Measurements from ENCODE around the gene KCTD17. TPM values are rescaled to one million over a fixed set of nuclear protein-coding genes. Genes with fewer than 3 reads are reported as not detected.

Gene KCTD17
- total and polyA plus RNA-seq, 2 of the 13 experiments (the other 11 are each of a cell fraction or from before 2014, with no cell fraction given), result 5.3 to 11.7 TPM

DNA sequence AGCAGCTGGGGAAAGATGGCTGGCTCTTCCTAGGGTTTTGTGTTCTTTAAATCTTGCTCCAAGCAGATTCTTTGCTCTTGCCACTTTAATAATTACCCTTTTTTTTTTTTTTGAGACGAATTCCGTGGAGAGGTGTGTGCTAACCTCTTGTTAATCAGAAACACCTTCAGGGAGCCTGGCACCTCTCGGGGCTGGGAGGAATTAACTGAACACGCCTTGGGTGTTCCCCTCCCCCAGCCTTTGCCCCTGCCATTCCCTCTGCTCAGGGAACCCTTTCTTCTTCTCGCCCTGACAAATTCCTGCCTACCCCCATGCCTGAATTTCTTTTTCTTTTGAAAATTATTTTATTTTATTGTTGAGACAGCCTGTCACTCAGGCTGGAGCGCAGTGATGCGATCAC lies 40.5 kb downstream of the KCTD17 start (continued):
- TF ChIP-seq, protein P1, sequence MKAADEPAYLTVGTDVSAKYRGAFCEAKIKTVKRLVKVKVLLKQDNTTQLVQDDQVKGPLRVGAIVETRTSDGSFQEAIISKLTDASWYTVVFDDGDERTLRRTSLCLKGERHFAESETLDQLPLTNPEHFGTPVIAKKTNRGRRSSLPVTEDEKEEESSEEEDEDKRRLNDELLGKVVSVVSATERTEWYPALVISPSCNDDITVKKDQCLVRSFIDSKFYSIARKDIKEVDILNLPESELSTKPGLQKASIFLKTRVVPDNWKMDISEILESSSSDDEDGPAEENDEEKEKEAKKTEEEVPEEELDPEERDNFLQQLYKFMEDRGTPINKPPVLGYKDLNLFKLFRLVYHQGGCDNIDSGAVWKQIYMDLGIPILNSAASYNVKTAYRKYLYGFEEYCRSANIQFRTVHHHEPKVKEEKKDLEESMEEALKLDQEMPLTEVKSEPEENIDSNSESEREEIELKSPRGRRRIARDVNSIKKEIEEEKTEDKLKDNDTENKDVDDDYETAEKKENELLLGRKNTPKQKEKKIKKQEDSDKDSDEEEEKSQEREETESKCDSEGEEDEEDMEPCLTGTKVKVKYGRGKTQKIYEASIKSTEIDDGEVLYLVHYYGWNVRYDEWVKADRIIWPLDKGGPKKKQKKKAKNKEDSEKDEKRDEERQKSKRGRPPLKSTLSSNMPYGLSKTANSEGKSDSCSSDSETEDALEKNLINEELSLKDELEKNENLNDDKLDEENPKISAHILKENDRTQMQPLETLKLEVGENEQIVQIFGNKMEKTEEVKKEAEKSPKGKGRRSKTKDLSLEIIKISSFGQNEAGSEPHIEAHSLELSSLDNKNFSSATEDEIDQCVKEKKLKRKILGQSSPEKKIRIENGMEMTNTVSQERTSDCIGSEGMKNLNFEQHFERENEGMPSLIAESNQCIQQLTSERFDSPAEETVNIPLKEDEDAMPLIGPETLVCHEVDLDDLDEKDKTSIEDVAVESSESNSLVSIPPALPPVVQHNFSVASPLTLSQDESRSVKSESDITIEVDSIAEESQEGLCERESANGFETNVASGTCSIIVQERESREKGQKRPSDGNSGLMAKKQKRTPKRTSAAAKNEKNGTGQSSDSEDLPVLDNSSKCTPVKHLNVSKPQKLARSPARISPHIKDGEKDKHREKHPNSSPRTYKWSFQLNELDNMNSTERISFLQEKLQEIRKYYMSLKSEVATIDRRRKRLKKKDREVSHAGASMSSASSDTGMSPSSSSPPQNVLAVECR (CRISPR knock-in tag; IDR thresholded peaks at IDR 0.05; ENCODE audit: borderline replicate concordance), result no peak
- TF ChIP-seq TCF12 (IDR thresholded peaks at IDR 0.05) (no peak), TCF12 (CRISPR knock-in tag; IDR thresholded peaks at IDR 0.05) (no peak), ATAD3A (CRISPR knock-in tag; IDR thresholded peaks at IDR 0.05) (no peak), RARA (CRISPR knock-in tag; IDR thresholded peaks at IDR 0.05) (no peak), ZNF121 (CRISPR knock-in tag; IDR thresholded peaks at IDR 0.05) (no peak), SAP130 (CRISPR knock-in tag; IDR thresholded peaks at IDR 0.05; ENCODE audit: low read depth) (no peak), ZNF790 (CRISPR knock-in tag; IDR thresholded peaks at IDR 0.05; ENCODE audit: borderline replicate concordance) (no peak)
- TF ChIP-seq, protein P2, sequence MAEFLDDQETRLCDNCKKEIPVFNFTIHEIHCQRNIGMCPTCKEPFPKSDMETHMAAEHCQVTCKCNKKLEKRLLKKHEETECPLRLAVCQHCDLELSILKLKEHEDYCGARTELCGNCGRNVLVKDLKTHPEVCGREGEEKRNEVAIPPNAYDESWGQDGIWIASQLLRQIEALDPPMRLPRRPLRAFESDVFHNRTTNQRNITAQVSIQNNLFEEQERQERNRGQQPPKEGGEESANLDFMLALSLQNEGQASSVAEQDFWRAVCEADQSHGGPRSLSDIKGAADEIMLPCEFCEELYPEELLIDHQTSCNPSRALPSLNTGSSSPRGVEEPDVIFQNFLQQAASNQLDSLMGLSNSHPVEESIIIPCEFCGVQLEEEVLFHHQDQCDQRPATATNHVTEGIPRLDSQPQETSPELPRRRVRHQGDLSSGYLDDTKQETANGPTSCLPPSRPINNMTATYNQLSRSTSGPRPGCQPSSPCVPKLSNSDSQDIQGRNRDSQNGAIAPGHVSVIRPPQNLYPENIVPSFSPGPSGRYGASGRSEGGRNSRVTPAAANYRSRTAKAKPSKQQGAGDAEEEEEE (CRISPR knock-in tag; IDR thresholded peaks at IDR 0.05; ENCODE audit: borderline replicate concordance), result no peak
- TF ChIP-seq, protein P3, sequence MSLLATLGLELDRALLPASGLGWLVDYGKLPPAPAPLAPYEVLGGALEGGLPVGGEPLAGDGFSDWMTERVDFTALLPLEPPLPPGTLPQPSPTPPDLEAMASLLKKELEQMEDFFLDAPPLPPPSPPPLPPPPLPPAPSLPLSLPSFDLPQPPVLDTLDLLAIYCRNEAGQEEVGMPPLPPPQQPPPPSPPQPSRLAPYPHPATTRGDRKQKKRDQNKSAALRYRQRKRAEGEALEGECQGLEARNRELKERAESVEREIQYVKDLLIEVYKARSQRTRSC (CRISPR knock-in tag; IDR thresholded peaks at IDR 0.05; ENCODE audit: low read depth), result no peak
- TF ChIP-seq, protein P4, sequence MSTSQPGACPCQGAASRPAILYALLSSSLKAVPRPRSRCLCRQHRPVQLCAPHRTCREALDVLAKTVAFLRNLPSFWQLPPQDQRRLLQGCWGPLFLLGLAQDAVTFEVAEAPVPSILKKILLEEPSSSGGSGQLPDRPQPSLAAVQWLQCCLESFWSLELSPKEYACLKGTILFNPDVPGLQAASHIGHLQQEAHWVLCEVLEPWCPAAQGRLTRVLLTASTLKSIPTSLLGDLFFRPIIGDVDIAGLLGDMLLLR (CRISPR knock-in tag; IDR thresholded peaks at IDR 0.05), result no peak
